SK-N-DZ (cell line): ENCODE measurements around the gene AACS.
"Not testable (repeated sequence)": the region's sequence is repeated elsewhere in the genome, so short reads cannot be mapped to it uniquely, and the experiment has no call there.

Experiments used
- DNase-seq: peaks from one replicate; pipeline ENCODE4 v3.0.0-alpha.2; 2015; ENCODE audit warnings: low spot score

The AACS gene

GRCh38 chr12:125091401-125091800 is 26.2 kb downstream of the AACS start:
- no peak for DNase-seq

- DNase-seq: no peak
These were observed 27.1 kb downstream of the AACS start for GRCh38 chr12:125092108-125092871.

GRCh38 chr12:125092872-125093680 is 27.8 kb downstream of the AACS start:
- no peak for DNase-seq

- DNase-seq: no peak
These were observed 28.6 kb downstream of the AACS start for GRCh38 chr12:125093681-125094330.

- no peak for DNase-seq
These were observed 31.7 kb downstream of the AACS start for GRCh38 chr12:125096894-125097293.

- no peak for DNase-seq
These were observed 32.2 kb downstream of the AACS start for GRCh38 chr12:125097427-125097826.

- DNase-seq: no peak
These were observed 33.6 kb downstream of the AACS start for GRCh38 chr12:125098676-125099408.

- no peak for DNase-seq
These were observed 34.2 kb downstream of the AACS start for GRCh38 chr12:125099409-125099782.

GRCh38 chr12:125100551-125101434 is 35.6 kb downstream of the AACS start:
- no peak for DNase-seq

- no peak for DNase-seq
These were observed 39.7 kb downstream of the AACS start for GRCh38 chr12:125104982-125105381.

GRCh38 chr12:125105600-125105999 is 40.4 kb downstream of the AACS start:
- no peak for DNase-seq

- no peak for DNase-seq
These were observed 45.6 kb downstream of the AACS start for GRCh38 chr12:125110641-125111360.

- no peak for DNase-seq
These were observed 46.2 kb downstream of the AACS start for GRCh38 chr12:125111403-125111802.

GRCh38 chr12:125112614-125113013 is 47.4 kb downstream of the AACS start:
- DNase-seq: not testable (repeated sequence)

- DNase-seq: no peak
These were observed 48.0 kb downstream of the AACS start for GRCh38 chr12:125113263-125113662.

GRCh38 chr12:125113789-125114188 is 48.6 kb downstream of the AACS start:
- no peak for DNase-seq

GRCh38 chr12:125114365-125115141 is 49.3 kb downstream of the AACS start:
- no peak for DNase-seq

GRCh38 chr12:125120566-125120965 is 55.3 kb downstream of the AACS start:
- no peak for DNase-seq

GRCh38 chr12:125121106-125121505 is 55.9 kb downstream of the AACS start:
- DNase-seq: no peak
